ENCODE data around the gene ZNF333.

The ZNF333 gene

GRCh38 chr19:14689598-14690503 lies at the start of gene ZNF333:
TSS of gene ZNF333 (plus strand) at chr19:14690048. CDS start at chr19:14693492, 3,444 bp downstream.
- DNase-seq = peak; percentile 95

GRCh38 chr19:14648506-14648905 lies 41.3 kb upstream of the ZNF333 start:
- no peak for DNase-seq

- no peak for DNase-seq
These were observed 40.8 kb upstream of the ZNF333 start for GRCh38 chr19:14649020-14649419.

GRCh38 chr19:14650161-14650560 lies 39.7 kb upstream of the ZNF333 start:
- DNase-seq = no peak

GRCh38 chr19:14654786-14655560 lies 34.9 kb upstream of the ZNF333 start:
- no peak for DNase-seq

- no peak for DNase-seq
These were observed 34.1 kb upstream of the ZNF333 start for GRCh38 chr19:14655726-14656125.

- no peak for DNase-seq
These were observed 29.9 kb upstream of the ZNF333 start for GRCh38 chr19:14659874-14660489.

- no peak for DNase-seq
These were observed 28.4 kb upstream of the ZNF333 start for GRCh38 chr19:14661372-14661924.

GRCh38 chr19:14669940-14670339 lies 19.9 kb upstream of the ZNF333 start:
- no peak for DNase-seq

GRCh38 chr19:14670408-14670807 lies 19.4 kb upstream of the ZNF333 start:
- DNase-seq = no peak

- no peak for DNase-seq
These were observed 17.5 kb upstream of the ZNF333 start for GRCh38 chr19:14672188-14672872.

- no peak for DNase-seq
These were observed 16.8 kb upstream of the ZNF333 start for GRCh38 chr19:14673088-14673487.

GRCh38 chr19:14674764-14675163 lies 15.1 kb upstream of the ZNF333 start, which contains the start of gene ADGRE3:
TSS of gene ADGRE3 (minus strand) at chr19:14674844. CDS start at chr19:14674770, 74 bp downstream.
- no peak for DNase-seq

GRCh38 chr19:14676762-14677161 lies 13.1 kb upstream of the ZNF333 start:
- no peak for DNase-seq

GRCh38 chr19:14677464-14677863 lies 12.4 kb upstream of the ZNF333 start:
- no peak for DNase-seq

- no peak for DNase-seq
These were observed 11.6 kb upstream of the ZNF333 start for GRCh38 chr19:14678199-14678598.

GRCh38 chr19:14682084-14682483 lies 7.8 kb upstream of the ZNF333 start:
- no peak for DNase-seq

GRCh38 chr19:14683439-14683838 lies 6.4 kb upstream of the ZNF333 start:
- no peak for DNase-seq

- DNase-seq = no peak
These were observed 3.4 kb upstream of the ZNF333 start for GRCh38 chr19:14686411-14686810.

- no peak for DNase-seq
These were observed 4.9 kb downstream of the ZNF333 start for GRCh38 chr19:14694641-14695266.

- no peak for DNase-seq
These were observed 5.6 kb downstream of the ZNF333 start for GRCh38 chr19:14695471-14695870.

- DNase-seq = no peak
These were observed 9.8 kb downstream of the ZNF333 start for GRCh38 chr19:14699641-14700040.

Measured in right hindlimb (tissue), 1 donor.